Measurements from ENCODE around the gene DVL2.

DVL2 gene

GRCh38 chr17:7218166-7218565 lies 16.2 kb downstream of the DVL2 start:
- DNase-seq, result no peak

GRCh38 chr17:7217113-7217987 lies 17.0 kb downstream of the DVL2 start:
- peak; percentile 34 for DNase-seq

- no peak for DNase-seq
Measured at GRCh38 chr17:7216242-7217112, 17.8 kb downstream of the DVL2 start.

GRCh38 chr17:7215652-7216180 lies 18.6 kb downstream of the DVL2 start:
- DNase-seq, result peak; percentile 30

- no peak for DNase-seq
Measured at GRCh38 chr17:7215136-7215638, 19.1 kb downstream of the DVL2 start.

- DNase-seq, result peak; percentile 100
Measured at GRCh38 chr17:7214300-7215135, 19.8 kb downstream of the DVL2 start.

GRCh38 chr17:7213895-7214299 lies 20.4 kb downstream of the DVL2 start:
- peak; percentile 92 for DNase-seq

- DNase-seq, result no peak
Measured at GRCh38 chr17:7211491-7212273, 22.6 kb downstream of the DVL2 start.

GRCh38 chr17:7208754-7209460 lies 25.4 kb downstream of the DVL2 start:
- no peak for DNase-seq

GRCh38 chr17:7208027-7208571 lies 26.2 kb downstream of the DVL2 start:
- DNase-seq, result no peak

GRCh38 chr17:7207120-7208001 lies 27.0 kb downstream of the DVL2 start:
- DNase-seq, result no peak

- DNase-seq, result no peak
Measured at GRCh38 chr17:7205561-7205960, 28.8 kb downstream of the DVL2 start.

- DNase-seq, result peak; percentile 99
Measured at GRCh38 chr17:7204828-7205461, 29.4 kb downstream of the DVL2 start.

GRCh38 chr17:7204336-7204735 lies 30.0 kb downstream of the DVL2 start:
- no peak for DNase-seq

- DNase-seq, result no peak
Measured at GRCh38 chr17:7203391-7203790, 30.9 kb downstream of the DVL2 start.

- DNase-seq, result no peak
Measured at GRCh38 chr17:7196651-7197401, 37.5 kb downstream of the DVL2 start.

- DNase-seq, result no peak
Measured at GRCh38 chr17:7195971-7196370, 38.3 kb downstream of the DVL2 start.

- no peak for DNase-seq
Measured at GRCh38 chr17:7192271-7192937, 41.9 kb downstream of the DVL2 start.

All from CD4-positive, alpha-beta T cell treated with Interleukin-17A for 1 hour (primary cell).